Measurements from ENCODE around the gene RABGAP1L. TPM values are rescaled to one million over a fixed set of nuclear protein-coding genes. Genes with fewer than 3 reads are reported as not detected.

Gene RABGAP1L
- total RNA-seq, 1 experiment from 2014 or later = 57.4 TPM

DNA sequence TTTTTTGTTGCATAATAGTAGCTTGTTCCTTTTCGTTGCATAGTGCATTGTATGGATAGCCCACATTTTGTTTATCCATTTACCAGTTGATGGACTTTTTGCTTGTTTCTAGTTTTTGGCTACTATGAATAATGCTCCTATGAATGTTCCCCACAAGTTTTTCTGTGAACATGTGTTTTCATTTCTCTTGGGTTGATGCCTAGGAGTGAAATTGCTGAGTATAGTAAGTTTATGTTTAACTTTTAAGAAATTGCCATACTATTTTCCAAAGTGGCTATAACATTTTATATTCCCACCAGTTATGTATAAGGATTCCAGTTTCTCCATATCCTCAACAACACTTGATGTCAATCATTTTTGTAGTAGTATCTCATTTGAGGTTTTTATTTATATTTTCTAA is 755.7 kb downstream of the RABGAP1L start:
- BruUV-seq (replicated peaks) = no TSS peak
- Histone ChIP-seq H3F3A (ENCODE audit: insufficient read depth, low read depth) (no peaks in the 10 kb centered on the region), H3K4me1 (replicated peaks; ENCODE audit: insufficient read depth) (no peaks in the 10 kb centered on the region), H3K4me2 (no peak overlapping the region), H3K79me2 (ENCODE audit: low read depth) (no peaks in the 10 kb centered on the region), H3K27ac (no peak overlapping the region), H3K9me2 (ENCODE audit: insufficient read depth) (no peaks in the 10 kb centered on the region), H3K36me3 (ENCODE audit: low read depth) (no peaks in the 10 kb centered on the region), H2AFZ (no peak overlapping the region), H4K20me1 (ENCODE audit: insufficient read depth) (no peaks in the 10 kb centered on the region), H3K4me3 (no peak overlapping the region), H3K9me3 (ENCODE audit: insufficient read depth, low read depth) (no peaks in the 10 kb centered on the region), H3K27me3 (ENCODE audit: insufficient read depth, low read depth) (no peaks in the 10 kb centered on the region)
- ChIA-PET CTCF (no interaction called here), POLR2A (ENCODE audit: unreplicated experiment) (no interaction called here)
- TF ChIP-seq, protein P1, sequence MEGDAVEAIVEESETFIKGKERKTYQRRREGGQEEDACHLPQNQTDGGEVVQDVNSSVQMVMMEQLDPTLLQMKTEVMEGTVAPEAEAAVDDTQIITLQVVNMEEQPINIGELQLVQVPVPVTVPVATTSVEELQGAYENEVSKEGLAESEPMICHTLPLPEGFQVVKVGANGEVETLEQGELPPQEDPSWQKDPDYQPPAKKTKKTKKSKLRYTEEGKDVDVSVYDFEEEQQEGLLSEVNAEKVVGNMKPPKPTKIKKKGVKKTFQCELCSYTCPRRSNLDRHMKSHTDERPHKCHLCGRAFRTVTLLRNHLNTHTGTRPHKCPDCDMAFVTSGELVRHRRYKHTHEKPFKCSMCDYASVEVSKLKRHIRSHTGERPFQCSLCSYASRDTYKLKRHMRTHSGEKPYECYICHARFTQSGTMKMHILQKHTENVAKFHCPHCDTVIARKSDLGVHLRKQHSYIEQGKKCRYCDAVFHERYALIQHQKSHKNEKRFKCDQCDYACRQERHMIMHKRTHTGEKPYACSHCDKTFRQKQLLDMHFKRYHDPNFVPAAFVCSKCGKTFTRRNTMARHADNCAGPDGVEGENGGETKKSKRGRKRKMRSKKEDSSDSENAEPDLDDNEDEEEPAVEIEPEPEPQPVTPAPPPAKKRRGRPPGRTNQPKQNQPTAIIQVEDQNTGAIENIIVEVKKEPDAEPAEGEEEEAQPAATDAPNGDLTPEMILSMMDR (conservative IDR thresholded peaks at IDR 0.05) = no peak
- no peak for TF ChIP-seq EZH2 (IDR thresholded peaks at IDR 0.05; ENCODE audit: low read depth)
- intact Hi-C loops (cut with micrococcal nuclease; ENCODE audit: unreplicated experiment) = no loop called here
- no peak for DNase-seq

DNA sequence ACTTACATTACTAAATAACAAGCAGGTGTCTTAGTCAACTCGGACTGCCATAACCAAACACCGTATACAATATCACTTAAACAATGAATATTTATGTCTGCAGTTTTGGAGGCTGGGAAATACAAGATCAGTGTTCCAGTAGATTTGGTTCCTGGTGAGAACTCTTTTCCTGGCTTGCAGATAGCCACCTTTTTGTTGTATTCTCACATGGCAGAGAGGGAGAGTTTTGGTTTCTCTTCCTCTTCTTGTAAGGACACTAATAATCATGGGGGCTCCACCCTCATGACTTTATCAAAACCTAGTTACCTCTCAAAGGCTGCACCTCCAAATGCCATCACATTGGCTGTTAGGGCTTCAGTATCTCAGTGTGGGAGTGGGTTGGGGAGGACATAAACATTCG is 757.5 kb downstream of the RABGAP1L start:
- ChIA-PET CTCF (no interaction called here), POLR2A (ENCODE audit: unreplicated experiment) (no interaction called here)
- no peak overlapping the region for H3K27ac ChIP-seq
- no peak overlapping the region for H3K4me2 ChIP-seq
- H3K4me3 ChIP-seq = no peak overlapping the region
- 0 out of 2 replicates have a peak, but pooled peaks cover 3% of the 10 kb centered on the region for H3K9me3 ChIP-seq (ENCODE audit: insufficient read depth, low read depth)
- H3K36me3 ChIP-seq (ENCODE audit: low read depth) = no peaks in the 10 kb centered on the region
- no TSS peak for BruUV-seq (replicated peaks)
- H2AFZ ChIP-seq = no peak overlapping the region
- DNase-seq = no peak
- TF ChIP-seq, protein P1 (conservative IDR thresholded peaks at IDR 0.05) = no peak
- TF ChIP-seq EZH2 (IDR thresholded peaks at IDR 0.05; ENCODE audit: low read depth) = no peak
- no peaks in the 10 kb centered on the region for H3K9me2 ChIP-seq (ENCODE audit: insufficient read depth)
- H3K79me2 ChIP-seq (ENCODE audit: low read depth) = no peaks in the 10 kb centered on the region
- H4K20me1 ChIP-seq (ENCODE audit: insufficient read depth) = no peaks in the 10 kb centered on the region
- no peaks in the 10 kb centered on the region for H3K4me1 ChIP-seq (replicated peaks; ENCODE audit: insufficient read depth)
- intact Hi-C loops (cut with micrococcal nuclease; ENCODE audit: unreplicated experiment) = no loop called here
- H3K27me3 ChIP-seq (ENCODE audit: insufficient read depth, low read depth) = no peaks in the 10 kb centered on the region
- H3F3A ChIP-seq (ENCODE audit: insufficient read depth, low read depth) = no peaks in the 10 kb centered on the region

DNA sequence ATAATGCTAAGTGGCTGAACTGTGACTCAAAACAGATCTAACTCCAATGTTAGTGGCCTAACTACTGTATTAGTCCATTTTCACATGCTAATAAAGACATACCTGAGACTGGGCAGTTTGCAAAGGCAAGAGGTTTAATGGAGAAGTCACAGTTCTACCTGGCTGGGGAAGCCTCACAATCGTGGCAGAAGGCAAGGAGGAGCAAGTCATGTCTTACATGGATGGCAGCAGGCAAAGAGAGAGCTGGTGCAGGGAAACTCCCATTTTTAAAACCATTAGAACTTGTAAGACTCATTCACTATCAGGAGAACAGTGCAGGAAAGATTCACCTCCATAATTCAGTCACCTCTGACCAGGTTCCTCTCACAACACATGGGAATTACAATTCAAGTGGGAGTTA is 760.8 kb downstream of the RABGAP1L start:
- Histone ChIP-seq H3K27ac (no peak overlapping the region), H3K9me3 (ENCODE audit: insufficient read depth, low read depth) (0 out of 2 replicates have a peak, but pooled peaks cover 3% of the 10 kb centered on the region), H3K27me3 (ENCODE audit: insufficient read depth, low read depth) (no peaks in the 10 kb centered on the region), H4K20me1 (ENCODE audit: insufficient read depth) (no peaks in the 10 kb centered on the region), H3K9me2 (ENCODE audit: insufficient read depth) (no peaks in the 10 kb centered on the region), H3K4me2 (no peak overlapping the region), H3K36me3 (ENCODE audit: low read depth) (no peaks in the 10 kb centered on the region), H2AFZ (no peak overlapping the region), H3K4me3 (no peak overlapping the region), H3K79me2 (ENCODE audit: low read depth) (no peaks in the 10 kb centered on the region), H3K4me1 (replicated peaks; ENCODE audit: insufficient read depth) (no peaks in the 10 kb centered on the region), H3F3A (ENCODE audit: insufficient read depth, low read depth) (no peaks in the 10 kb centered on the region)
- no peak for TF ChIP-seq EZH2 (IDR thresholded peaks at IDR 0.05; ENCODE audit: low read depth)
- TF ChIP-seq, protein P1 (conservative IDR thresholded peaks at IDR 0.05) = no peak
- BruUV-seq (replicated peaks) = no TSS peak
- POLR2A ChIA-PET (ENCODE audit: unreplicated experiment) = no interaction called here
- intact Hi-C loops (cut with micrococcal nuclease; ENCODE audit: unreplicated experiment) = no loop called here
- no peak for DNase-seq
- CTCF ChIA-PET = no interaction called here
